Tibial nerve (tissue), 3 donors: ENCODE results near the gene PURB.

Experiments
- CTCF ChIP-seq, 5 experiments: fragments of 200-600 bp in 3 of 5; fragments of 450-650 bp in 2 of 5; sonication (generic) in 3 of 5; IDR thresholded peaks; one replicate each; pipeline ENCODE4 v1.5.1; 2016 to 2019; ENCODE audit warnings: antibody characterized with exemption in 5 of 5, mild to moderate bottlenecking in 3 of 5, moderate library complexity in 2 of 5
- POLR2A ChIP-seq, 2 donors: fragments of 450-650 bp; IDR thresholded peaks; one replicate each; pipeline ENCODE4 v1.6.1; 2017; ENCODE audit warnings: antibody characterized with exemption in 2 of 2, mild to moderate bottlenecking in 2 of 2, moderate library complexity in 2 of 2

DNA sequence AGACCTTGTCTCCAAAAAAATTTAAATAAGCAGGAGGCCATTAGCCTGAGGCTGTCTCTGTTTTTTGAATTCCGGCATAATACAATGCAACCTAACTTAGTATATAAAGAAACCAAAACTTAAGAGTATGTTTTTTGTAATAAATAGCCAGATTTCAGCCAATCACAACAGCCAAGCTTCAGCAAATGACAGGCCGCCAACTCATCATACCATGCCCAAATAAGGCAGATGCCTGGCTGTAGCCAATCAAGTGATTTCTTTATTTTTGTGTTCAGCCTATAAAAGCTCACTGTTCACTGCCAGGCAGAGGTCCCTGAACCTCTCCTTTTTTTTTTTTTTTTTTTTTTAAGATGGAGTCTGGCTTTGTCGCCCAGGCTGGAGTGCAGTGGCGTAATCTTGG lies 12.7 kb upstream of the PURB start:
- TF ChIP-seq CTCF (IDR thresholded peaks at IDR 0.05) = no peak
- TF ChIP-seq POLR2A (IDR thresholded peaks at IDR 0.05) = no peak
